NCI-H2081 treated with DMSO at 0.1 percent for 48 hours (cell line): Measurements from ENCODE around the gene PIM3.
"Not testable (repeated sequence)": the region's sequence is repeated elsewhere in the genome, so short reads cannot be mapped to it uniquely, and the experiment has no call there.

Source experiments
- DNase-seq: peaks from one replicate; lab custom pipeline; 2025; lab: John Stamatoyannopoulos, UW

PIM3 gene

DNA sequence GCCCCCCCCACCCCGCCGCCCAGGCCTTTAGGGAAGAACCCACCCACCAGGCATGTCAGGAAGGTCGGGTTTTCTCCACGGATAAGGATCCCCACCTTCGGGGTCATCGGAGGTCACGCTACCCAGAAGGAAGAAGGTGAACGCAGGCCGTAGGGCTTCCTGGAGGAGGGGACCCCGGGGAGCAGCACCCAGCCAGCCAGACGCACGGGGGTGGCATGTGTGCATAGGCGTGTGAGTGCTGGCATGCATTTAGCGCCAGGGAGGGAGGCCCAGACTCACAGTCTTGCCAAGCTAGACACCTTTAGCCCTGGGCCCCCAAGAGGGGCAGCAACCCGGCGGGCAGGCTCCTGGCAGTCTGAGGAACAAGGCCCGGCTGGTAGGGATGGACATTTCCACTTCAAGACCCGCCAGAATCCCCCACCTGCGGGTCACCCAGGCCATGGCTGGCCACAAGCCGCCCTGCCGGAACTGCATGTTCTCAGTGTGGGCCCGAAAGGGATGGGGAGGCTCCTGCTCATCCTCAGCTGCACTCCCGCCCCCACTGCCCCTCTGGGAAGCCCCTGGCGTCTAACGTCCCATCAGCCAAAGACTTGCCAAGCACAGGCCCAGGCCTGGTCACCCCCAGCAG is 16.7 kb upstream of the PIM3 start:
- DNase-seq, result no peak

DNA sequence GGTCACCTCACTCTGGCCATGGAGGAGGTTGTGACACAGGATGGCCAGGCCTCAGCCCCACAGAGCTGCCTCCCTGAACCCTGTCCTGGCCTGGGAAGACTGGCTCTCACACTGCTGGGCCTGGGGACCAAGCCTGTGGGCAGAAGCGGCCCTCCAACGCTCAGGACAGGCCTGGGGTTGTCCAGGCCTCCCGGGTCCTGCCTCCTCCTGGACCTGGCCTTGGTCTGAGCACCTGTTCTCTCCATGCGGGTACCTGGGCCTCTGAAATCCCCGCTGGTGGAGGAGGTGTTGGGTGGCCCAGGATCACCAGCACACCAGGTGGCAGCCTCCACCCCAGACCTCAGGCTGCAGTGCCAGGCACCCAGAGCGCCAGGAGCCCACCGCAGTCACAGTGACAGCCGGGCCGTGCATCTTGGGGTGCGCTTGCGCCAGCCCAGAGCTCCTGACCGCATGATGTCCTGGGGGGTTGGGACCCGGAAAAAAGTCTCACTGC is 16.1 kb upstream of the PIM3 start:
- DNase-seq, result no peak

DNA sequence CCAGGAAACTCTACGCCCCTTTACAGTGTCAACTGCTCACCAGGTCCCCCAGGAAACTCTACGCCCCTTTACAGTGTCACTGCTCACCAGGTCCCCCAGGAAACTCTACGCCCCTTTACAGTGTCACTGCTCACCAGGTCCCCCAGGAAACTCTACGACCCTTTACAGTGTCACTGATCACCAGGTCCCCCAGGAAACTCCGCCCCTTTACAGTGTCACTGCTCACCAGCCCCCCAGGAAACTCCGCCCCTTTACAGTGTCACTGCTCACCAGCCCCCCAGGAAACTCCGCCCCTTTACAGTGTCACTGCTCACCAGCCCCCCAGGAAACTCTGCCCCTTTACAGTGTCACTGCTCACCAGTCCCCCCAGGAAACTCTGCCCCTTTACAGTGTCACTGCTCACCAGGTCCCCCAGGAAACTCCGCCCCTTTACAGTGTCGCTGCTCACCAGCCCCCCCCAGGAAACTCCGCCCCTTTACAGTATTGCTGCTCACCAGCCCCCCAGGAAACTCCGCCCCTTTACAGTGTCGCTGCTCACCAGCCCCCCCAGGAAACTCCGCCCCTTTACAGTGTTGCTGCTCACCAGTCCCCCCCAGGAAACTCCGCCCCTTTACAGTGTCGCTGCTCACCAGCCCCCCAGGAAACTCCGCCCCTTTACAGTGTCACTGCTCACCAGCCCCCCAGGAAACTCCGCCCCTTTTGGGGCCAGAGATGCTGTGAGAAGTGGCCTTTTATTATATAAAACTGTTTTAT is 15.4 kb upstream of the PIM3 start:
- not testable (repeated sequence) for DNase-seq

DNA sequence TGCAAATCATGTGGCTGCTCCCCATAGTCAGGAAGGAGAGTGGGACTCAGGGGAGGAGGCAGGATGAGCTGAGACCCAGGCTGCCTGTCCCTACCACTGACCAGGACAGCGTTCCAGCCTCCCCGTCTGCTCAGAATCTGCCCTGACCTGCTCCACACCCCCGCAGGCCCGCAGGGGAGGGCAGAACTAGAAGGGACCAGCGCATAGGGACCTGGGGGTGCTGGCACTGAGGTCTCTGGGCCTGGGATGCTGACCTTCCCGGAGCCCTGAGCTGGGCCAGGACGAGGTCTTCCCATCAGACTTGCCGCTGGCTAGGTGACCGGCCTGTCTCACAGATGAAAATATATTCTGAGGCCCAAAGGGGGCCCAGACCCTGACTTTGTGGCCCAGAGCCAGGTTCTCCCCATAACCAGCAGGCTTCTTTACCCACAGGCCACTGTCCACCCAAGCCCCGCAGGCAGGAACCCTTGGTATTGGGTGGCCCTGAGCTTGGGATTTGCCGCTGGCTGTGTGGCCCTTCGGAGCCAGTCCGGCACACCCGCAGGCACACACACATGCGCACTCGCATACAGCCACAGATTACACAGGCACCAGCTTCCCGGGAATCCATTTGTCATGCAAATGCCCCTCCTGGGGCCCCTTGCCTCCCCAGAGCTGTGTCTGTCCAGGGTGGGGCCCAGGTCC is 13.8 kb upstream of the PIM3 start:
- no peak for DNase-seq

DNA sequence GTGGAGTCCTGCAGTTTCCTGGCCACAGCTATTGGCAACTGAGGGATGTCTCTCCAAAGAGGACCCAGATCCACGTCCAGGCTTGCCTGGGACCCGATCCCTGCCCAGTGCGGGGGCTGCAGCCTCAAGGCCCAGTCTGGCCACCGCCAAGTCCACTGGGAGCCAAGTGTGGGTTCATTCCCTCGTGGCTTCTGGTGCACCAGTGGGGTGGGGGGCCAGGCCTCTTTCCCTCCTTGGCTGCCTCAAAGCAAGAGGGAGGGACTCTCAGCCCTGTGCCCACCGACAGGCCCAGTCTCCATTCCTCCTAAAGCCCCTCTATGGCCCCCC is 13.3 kb upstream of the PIM3 start:
- no peak for DNase-seq

DNA sequence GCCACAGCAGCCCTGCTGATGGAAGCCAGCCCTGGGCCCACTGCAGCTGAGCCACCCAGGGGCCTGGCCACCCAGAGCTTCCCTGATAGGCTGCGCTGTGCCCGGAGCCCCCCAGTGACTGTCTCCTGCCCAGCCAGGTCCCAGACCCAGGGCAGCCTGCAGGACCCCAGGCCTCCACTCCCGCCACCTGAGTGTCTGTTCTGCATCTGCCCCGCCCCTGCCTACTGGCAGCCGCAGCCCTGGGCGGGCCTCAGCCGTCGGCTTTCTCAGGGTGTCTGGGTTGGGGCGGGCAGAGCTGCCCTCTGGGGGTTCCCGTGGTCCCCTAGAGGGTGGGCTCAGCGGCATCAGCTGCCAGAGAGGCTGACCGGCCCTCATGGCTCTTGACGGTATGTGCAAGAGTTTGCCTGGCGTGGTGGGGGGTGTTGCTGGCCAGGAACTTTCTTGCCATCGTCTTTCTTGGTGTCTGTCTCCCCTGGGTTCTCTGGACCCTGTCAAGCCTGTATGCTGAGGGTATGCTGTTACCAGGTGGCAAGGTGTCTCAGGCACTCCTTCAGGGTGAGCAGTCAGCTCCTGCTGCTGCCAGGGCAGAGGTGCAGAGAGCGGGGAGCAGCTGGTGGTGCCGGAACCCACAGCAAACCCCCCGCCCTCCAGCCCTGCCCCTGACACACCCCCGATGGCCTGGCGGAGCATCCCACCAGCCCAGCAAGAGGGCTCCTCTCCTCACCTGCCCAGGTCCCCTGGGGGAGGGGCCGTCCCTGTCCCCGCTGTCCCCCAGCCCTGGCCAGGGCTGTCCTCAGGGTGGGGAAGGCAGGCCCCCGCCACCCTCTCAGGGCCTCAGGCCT is 12.2 kb upstream of the PIM3 start:
- DNase-seq, result no peak

DNA sequence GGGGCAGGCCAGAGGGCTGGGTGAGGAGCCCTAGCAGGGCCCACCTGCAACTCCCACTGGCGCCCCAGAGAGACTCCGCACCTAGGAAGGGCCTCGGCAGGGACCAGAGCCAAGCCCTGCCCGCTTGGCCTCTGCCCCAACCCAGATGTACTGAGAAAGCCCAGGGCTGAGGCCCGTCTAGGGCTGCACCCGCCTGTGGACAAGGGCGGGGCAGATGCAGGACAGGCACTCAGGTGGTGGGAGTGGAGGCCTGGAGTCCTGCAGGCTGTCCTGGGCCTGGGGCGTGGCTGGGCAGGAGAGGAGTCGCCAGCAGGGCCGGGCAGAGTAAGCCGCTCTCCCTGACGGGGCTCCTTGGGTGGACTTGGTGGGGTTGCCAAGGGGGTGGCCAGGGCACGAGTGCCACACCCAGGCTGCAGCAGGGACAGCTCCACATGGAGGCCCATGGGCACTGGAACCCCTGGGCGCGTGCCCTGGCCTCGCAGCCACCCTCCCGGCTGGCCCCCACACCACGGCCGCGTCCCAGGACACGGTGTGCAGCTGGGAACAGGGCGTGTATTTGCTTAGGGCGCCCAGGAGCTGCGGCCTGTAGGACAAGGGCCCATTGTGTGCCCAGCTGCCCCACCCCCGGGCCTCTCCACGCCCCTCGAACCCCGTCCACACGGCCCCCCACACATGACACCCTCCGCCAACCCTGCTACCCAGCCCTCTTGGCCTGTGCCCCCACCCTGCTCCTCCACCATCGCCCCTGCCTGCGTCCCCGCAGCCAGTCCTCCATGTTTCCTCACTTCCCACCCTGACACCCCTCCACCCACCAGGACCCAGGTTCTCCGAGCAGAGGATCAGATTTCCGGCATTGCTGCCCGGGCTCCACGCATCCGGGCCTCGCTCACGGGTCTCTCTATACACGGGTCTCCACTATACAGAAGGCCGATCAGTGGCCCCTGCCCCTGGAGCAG is 11.3 kb upstream of the PIM3 start:
- DNase-seq, result no peak

DNA sequence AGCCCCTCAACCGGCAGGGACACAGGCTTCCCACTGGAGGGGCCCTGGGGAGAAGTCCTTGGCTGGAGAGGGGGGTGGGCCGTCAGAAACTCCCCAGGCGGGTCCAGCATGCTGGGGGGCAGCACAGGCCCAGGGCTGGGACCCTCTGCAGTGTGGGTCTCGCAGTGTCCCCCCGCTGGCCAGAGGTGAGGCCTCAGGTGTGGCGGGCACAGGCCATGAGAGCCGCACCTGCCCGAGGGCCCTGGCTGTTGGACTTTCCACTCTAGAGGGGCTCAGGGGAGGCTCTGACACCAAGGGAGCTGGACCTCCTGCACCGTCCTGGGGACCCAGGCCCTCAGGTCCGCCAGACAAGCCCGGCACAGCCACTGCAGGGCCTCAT is 10.7 kb upstream of the PIM3 start:
- DNase-seq, result no peak

DNA sequence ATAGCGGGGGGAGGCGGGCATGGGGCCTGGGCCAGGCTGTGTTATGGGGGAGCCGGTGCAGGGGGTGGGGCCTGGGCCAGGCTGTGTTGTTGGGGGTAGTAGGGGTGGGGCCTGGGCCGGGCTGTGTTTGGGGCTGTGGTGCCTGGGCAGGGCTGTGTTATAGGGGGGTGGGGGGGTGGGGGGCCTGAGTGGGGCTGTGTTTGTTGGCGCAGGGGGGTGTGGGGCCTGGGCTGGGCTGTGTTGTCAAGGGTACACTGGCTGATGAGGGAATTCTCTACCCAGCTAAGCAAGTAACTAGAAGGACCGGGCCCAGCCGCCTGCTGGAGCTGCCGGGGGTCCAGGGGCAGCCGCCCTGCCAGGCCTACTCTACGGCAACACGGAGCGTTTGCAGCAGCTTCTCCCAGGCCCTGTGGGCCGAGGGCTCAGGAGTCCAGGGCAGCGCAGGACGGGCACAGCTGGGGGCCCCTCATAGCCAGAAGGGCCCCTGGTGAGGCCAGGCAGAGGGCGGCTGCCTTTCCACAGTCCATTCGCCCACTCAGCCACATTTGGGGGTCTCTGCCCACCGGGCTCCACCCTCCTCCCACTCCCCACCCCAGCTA is 10.1 kb upstream of the PIM3 start:
- DNase-seq, result no peak

DNA sequence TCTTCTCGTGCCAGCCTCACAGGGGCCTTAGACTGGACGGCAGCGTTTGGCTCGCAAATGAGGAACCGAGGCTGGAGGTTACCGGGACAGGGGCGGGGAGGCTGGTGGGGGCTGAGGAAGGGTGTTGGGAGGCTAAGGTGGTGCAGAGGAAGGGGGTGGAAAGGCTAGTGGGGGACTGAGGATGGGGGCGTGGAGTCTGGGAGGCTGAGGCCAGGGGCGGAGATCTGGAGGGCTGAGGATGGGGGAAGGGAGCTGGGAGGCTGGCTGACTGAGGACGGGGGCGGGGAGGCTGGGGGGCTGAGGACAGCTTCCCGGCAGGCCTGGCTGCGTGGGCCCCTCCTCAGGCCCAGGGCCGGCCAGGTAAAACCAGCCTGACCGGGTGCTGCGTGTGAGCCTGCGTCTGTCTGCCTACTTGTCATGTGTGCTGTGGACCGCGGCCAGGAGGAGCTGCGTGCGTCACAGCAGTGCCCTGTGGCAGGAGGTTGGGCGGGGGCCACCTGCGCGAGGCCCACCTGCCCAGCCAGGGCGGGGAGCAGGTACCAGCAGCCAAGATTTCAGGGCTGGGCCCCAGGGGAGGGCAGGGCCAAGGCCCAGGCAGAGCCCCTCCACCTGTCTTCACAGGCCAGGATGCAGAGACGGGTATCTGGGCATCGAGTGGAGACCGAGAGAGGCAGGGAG is 9.4 kb upstream of the PIM3 start:
- no peak for DNase-seq

DNA sequence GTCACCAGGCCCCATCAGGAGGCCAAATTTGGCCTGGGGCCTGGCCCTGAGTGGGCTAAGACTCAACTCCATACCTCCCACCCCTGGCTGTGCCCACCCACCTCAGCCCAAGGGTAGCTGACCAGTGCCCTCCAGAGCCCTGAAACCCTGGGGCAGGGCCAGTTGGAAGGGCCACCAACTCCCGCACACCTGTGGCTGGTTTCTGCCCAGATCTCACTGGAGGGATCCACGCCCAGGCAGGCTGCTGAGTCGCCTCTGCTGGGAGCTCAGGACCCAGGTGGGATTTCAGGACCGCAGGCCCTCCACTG is 8.9 kb upstream of the PIM3 start:
- no peak for DNase-seq

DNA sequence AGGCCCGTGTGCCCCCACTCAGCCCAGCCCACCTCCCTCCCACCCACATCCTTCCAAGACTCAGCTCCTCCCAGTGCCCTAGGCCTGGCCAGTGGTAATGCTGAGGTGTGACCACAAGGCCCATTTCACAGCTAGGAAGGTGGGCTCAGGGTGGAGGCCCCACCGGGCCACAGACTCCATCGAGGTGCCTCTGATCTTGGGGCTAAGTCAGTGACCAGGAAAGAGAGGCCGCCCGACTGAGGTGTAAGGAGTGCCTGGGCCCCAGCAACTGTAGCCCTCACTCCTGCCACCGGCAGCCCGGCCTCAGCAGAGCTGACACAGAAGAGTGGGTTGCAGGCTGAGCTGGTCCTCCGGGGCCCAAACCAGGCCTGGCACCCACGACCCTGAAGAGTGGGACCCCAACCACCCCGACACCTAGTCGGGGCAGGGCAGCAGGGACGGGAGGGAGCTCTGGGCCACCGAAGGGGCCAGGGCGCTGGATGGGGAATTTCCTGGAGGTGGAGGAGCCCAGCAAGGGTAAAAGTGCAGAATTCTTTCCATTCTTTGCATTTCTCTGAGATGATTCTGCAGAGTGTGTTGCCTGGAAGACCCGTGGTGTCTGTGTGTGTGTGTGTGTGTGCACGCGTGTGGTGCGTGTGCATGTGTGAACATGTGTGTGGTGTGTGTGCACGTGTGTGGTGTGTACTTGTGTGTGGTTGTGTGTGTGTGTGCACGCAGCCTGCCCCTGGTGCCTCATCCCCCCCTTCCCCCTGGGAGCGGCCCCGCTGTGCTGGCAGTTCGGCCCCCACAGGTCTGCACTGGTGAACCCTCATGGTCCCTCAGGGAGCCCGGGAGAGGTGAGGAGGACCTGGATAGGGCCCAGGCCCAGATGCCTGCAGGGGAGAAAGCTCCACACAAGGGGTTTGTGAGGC is 8.3 kb upstream of the PIM3 start:
- DNase-seq, result no peak

DNA sequence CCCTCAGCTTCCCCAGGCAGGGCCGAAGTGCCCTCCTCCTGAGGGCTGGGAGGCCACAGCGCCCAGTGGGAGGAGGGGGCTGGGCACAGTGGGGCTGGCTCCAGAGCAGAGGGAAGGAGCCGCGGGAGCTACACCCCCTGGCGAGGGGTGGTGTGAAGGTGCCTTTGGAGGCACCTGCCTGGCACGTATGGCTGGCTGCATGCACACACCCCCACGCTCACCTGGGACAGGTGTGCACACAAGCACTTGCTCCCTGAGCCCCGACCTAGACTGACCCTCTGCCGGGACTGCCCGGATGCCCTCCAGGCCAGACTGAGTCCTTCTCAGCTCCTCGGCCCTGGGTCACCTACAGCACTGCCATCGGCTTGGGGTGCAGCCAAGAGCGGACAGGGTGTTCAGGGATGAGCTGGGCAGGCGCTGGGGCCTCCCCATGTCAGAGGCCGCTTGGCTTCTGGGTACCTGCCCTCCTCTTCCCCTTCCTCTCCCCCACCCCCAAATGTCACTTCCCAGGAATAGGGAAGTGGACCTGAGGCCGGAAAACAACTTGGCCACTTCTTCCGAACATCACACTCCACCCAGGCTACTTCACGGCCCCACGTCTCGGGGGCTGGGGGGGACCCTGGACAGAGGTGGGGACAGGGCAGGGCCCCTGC is 7.4 kb upstream of the PIM3 start:
- no peak for DNase-seq

DNA sequence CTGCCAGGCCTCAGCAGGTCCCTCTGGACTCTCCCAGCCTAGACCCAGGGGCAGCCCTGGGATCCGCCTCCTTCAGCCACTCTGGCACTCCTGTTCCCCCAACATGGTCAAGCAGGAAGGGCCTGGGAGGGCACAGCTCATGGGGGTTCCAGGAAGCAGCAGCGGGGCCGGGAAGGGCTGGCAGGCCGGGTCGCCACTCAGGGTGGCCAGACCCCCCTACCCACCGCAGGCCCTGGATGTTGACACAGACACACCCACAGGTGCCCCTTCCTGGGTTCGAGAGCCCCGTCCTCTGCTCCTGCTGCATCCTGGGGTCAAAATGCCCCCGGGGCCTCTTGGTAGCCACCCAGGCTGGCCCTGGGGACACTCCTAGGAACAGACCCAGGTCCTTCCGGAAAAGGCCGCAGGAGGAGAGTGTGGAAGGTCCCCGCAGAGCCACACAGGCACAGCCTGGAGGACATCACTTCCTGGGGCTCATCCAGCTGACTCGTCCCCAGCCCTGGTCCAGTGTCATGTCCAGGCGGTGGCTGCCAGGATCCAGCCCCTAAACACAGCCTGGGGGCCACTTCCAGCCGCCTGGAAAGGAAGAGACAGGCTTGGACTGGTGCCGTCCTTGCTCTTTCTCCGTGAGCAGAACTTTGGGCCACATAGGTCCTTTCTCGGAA is 6.8 kb upstream of the PIM3 start:
- DNase-seq, result no peak

DNA sequence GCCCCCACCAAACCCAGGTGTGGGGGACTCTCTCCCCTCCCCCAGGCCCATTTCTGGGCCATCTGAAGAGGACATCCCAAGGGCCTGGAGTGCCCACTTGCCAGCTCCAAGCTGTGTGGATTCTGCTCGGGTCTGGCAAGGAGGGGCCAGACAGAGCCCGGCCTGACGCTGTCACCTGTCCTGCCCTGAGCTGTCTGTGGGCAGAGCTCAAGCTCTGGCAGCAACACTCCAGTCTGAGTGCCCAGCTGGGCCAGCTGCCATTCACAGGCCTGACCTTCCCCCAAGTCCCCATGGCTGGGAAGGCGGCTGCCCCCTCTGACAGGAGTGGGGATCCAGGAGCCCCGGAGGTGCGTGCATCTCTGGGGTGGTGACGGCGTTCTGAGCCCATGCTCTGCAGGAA is 6.2 kb upstream of the PIM3 start:
- no peak for DNase-seq

DNA sequence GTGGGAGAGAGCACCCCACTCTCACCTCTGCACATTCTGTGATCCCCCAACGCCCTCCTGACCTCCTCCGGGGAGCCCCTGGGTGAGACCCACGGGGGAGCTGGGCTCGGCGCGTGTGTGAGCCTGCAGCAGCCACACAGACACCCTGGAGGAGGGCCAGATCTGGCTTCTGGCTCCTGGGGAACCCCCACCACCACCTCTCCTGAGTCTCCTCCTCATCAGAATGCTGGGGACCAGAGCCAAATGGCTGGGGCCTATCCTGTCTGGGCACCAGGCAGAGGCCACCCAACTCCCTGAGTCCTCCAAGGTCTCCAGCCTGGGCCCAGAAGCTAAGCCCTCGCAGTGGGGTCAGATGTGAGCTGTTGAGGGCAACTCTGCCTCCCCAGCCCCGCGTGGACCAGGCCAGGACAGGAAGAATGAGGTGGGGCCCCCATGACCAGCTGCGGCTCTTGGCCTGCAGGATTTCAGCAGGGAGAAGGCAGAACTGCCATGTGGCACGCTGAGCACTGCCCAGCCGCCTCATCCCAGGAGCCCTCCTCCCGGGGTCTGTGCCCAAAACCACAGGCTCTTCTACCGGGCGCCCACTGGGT is 5.5 kb upstream of the PIM3 start:
- DNase-seq, result no peak

DNA sequence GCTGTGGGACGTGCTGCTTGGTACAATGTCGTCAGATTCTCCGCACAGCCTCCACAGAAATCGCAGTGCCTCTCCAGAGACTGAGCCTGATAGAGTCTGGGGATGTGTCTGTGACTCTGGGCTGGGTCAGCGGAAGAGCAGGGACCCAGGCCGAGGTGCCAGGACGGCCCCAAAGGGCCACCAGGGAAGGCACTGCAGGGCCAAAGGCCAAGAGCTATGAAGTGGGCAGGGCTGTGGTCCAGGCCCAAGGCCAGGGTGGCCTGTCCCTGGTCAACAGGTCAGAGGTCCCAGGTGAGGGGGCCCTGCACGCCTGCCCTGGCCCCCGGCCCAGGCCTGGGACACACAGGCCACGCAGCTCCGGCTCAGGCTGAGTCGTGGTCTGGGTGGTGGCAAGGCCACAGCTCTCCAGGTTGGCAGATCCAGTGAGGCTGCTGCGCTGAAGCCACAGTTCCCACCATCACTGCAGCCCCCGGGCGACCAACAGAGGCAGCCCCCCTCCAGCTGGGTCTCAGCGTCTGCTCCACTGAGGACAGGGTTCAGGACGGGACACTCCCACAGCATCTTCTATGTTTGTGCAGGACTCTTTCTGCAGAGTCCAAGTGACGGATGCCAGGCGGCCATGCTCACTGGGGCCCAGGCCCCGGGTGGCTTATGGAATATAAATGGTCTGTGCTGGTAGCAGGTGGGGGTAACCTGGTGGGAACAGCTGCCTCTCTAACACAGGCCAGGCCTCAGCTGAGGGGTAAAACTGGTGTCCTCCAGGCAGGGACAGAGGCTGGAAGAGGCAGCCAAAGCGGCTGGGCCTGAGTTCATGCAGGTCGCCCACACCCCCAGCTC is 4.8 kb upstream of the PIM3 start:
- no peak for DNase-seq
